HK-2 (cell line): ENCODE measurements around the gene ICOS.
"Not testable (repeated sequence)": the region's sequence is repeated elsewhere in the genome, so short reads cannot be mapped to it uniquely, and the experiment has no call there.

Experiments
- DNase-seq: peaks from one replicate; pipeline ENCODE4 v3.0.0-alpha.2; 2018; ENCODE audit not compliant: unreplicated experiment

The ICOS gene

DNA sequence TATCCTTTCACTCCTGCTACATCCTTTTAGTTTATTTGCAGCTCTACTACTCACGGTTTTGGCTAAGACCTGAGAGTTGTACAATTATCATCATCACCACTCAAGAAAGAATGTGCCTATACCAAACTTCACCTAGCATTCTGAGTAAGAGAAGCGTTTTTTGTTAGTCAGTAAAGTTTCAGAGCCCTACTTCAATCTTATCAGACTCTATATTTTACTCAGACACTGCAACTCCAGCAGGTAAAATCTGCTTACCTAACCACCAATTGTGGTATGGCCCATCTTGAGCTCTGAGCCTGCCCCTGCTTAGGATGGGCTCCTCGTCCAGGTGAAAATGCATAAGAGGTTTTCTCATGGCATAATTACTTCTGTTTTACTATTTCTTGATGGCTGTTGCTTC, 37.1 kb downstream of the ICOS start:
- DNase-seq: no peak

- DNase-seq: no peak
Measured at GRCh38 chr2:203975912-203976311, 39.3 kb downstream of the ICOS start.

DNA sequence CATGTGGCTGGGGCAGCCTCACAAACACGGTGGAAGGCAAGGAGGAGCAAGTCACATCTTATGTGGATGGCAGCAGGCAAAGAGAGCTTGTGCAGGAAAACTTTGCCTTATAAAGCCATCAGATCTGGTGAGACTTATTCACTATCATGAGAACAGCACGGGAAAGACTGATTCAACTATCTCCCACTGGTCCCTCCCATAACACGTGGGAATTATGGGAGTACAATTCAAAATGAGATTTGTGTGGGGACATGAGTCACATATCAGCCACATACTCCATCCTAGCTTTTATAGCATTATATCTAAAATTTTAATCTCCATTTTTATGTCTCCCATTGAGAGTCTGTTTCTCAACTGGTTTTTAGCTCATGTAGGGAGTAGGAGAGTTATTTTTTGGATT, 45.7 kb downstream of the ICOS start:
- no peak for DNase-seq

GRCh38 chr2:203983064-203983715, 46.6 kb downstream of the ICOS start:
- DNase-seq: no peak

GRCh38 chr2:203985978-203986377, 49.4 kb downstream of the ICOS start:
- DNase-seq: not testable (repeated sequence)

GRCh38 chr2:203987959-203988358, 51.4 kb downstream of the ICOS start:
- no peak for DNase-seq

DNA sequence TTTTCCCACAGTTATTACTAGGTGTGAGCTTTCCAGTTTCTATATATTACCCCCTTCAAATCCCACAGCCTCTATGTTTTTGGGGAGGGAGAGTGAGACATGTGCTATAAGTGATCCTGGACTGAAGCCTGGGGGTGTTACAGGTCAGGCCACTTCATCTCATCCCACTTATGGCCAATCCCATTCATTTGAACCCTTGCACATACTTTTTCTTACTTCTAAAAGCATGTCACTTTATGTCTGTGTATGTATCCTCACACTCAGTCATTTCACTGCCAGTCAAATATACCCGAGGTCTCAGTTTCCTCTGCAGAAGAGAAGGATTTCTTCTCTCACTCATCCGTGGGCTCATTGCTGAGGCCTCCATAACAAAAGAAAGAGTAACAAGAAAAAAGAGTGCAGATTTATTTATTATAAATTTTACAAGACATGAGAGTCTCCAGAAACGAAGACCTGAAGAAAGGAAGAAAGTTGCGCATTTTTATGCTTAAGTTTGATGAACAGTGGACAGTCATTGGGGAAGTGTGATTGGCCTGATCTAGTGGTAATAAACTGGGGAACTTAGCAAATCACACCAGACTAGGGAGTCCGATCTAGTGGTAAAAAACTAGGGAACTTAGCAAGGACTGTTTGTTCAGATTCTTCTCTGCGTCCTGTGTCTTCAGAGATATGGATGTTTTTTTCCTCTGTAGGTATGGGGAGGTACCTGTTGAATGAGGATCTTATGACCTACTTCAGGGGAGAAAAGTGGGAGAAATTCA, 52.1 kb downstream of the ICOS start:
- no peak for DNase-seq

GRCh38 chr2:203989521-203989920, 53.0 kb downstream of the ICOS start:
- DNase-seq: no peak

DNA sequence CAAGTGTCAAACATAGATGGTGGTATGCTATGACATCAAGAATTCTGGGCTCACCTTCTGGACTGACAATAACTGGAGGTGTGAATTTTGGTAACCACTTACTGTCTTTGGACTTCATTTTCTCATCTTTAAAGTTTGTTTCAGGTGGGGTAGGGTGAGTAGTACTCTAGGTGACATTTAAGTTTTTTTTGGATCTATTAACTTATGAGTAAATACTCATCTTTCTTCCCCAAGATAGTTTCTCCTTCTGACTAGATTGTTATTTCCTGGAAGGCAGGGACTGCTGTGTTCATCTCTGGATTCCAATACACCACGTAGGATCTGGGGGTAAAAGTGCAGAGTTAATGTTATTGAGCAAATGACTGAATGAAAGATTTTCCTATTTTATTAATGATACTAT, 55.9 kb downstream of the ICOS start:
- DNase-seq: no peak

DNA sequence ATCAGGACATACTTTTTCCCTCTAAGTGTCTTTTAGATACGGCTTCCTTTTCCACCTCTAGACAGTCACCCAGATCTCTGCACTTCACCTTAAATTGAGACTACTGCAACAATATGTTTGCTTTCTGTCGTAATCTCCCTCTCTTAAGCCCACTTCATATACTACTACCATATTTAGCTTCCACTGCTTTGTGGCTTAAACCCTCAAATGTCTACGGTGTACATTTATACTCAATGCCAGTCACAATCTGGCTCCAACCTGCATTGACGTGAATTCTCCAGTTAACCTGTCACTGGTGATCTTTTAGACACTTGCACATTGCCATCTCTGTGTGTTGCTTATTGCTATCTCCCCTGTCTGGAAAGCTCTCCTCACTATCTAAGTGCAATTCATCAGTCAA, 56.4 kb downstream of the ICOS start:
- DNase-seq: no peak

DNA sequence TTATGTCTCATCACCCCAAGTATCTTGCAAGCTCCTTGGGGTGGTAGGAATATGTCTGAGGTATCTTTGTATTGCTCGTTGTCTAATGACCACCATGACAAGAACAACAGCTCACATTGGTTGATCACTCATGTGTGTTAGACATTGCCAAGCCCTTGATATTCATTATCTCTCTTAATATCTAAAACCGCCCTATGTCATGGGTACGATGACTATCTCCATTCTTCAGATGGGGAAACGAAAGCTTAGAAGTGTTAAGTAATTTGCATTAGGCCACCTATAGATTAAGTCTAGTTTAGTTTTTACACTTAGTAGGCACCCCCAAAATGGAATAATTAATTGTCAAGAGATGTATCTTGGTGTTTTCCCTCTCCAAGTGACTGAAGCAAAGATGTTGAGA, 57.0 kb downstream of the ICOS start:
- no peak for DNase-seq

- DNase-seq: no peak
Measured at GRCh38 chr2:203994735-203995134, 58.2 kb downstream of the ICOS start.

- no peak for DNase-seq
Measured at GRCh38 chr2:203996692-203997091, 60.1 kb downstream of the ICOS start.

GRCh38 chr2:203997481-203997880, 60.9 kb downstream of the ICOS start:
- no peak for DNase-seq

DNA sequence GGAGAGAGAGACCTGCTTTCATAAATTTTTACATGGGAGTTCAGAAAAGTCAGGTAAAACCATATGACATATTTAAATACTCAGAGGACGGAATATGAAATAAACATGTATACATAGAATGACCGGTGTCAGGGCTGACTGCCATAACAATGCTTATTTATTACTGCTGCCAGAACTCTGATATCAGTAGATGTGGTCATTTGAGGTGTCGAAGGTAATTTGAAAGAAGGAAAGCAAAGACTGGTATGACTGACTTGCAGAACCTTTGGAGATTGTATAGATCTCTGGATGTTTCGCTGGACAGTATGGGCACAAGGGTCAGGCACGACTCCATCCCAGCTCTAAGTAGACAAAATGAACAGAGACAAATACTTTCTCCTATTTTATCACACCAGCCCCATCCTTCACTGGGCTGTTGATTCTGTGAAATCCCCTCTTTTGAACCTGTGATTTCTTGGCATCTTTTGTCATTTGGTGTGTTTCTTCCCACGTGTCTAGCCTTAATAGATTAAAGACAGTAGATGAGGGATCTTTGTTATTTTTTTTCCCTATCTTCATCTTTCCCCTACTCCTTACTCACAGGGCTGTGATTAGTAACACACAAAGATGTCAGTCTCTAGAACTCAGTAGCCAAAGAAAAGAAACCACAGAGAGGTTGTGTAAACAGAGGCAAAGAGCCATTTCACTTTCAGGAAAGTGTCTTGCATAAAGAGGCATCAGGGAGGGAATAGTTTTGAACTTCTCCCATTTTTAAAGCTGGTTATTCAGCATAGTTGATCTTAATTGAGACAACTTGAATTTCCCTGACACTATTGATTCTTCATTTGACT, 61.6 kb downstream of the ICOS start:
- no peak for DNase-seq

DNA sequence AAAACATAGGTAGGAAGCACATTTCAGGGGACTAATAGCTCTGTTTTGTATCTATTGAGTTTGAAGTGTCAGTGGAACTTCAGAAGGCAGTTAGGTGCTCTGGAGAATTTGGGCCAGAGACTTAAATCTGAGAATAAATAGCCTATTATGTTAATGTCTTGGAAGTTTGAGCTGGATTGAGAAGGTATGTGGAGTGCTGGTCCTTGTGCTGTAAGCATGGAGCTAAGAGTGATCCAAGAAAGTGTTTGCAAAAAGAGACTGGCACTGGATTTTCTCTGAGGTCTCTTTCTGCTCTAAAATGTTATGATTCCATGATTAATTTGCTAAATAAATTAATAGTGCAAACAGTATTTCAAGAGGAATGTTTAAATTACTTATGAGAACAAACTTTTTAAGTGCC, 63.3 kb downstream of the ICOS start:
- no peak for DNase-seq

GRCh38 chr2:204000446-204000845, 63.9 kb downstream of the ICOS start:
- DNase-seq: no peak

DNA sequence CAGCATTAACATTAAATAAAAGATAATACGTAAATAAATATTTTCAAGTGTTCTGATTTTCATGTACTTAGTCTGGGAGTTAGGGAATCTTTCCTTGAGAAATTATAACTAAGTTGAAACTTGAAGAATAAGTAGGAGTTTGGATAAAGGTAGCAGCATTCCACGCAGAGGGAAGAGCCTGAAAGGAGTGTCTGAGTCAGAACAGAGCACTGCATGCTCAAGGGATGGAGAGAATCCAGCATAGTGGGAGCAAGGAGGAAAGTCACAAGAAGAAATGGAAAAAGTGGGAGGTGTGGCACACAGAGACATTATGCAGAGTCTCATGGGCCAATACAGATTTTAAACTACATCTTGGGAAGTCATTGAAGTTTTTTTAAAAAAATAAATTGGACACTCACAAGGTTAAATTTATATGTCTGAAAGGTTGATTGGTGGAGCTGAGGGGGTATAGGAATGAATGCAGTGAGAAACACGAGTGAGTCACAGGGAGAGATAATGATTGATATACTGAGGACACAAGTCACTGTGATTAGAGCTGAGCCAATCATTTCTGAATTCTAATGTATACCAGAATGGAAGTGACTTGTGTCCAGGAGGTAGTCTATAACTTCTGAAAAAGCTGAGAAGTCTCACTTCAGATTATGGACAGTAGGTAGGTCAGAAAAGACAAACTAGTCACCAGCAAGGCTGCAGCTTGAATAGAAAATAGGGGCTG, 66.9 kb downstream of the ICOS start:
- DNase-seq: no peak

DNA sequence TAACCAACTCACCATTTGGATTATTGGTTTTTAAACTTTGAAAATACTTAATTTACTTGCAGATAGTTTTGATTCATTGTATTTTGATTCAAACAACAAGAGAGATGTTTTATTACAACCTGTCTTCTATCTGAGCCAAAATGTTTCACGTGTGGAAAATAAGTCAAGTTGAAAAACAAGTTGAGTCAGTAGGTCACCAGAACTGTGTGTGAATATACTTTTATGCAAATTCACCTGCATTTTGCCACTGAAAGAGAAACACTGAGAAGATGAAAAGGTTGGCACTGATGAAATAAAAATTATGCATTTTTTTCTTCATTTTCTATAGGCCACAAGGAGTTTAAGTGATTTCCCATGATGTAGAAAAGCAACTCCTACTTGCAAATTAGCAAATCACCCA, 68.3 kb downstream of the ICOS start:
- no peak for DNase-seq

DNA sequence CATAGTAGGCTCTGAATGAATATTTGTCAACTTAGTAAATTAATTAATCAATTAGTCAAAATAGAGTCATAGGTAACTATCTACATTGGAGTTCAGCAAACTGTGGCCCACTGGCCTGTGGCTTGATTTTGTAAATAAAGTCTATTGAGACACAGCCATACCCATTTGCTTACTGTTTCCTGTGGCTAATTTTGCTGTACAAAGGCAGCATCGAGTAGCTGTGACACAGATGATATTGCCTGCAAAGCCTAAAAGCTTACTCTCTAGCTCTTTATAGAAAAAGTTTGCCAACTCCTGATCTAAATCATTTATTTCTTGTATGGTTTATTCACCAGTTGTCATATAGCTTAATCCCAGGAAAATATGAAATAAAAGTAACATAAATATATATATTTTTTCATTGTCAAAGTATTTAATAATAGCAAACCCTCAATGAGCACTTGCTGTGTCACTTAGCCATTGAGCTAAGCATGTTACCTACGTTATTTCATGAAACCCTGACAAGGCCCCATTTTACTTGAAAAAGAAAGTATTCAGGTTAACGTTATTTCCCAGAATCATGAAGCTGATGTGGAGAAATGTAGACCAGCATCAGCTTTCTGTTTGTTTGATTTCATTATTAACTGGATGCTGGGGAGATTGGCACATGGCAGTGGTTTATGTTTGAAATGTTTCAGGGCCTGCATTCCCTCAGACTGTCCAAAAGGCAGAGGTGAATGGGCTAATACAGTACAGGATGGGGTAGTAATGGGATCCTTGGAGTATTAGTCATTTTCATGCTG, 69.6 kb downstream of the ICOS start:
- no peak for DNase-seq

- DNase-seq: no peak
Measured at GRCh38 chr2:204008352-204008751, 71.8 kb downstream of the ICOS start.
